Measurements from ENCODE around the gene C16orf87.

C16orf87 gene

DNA sequence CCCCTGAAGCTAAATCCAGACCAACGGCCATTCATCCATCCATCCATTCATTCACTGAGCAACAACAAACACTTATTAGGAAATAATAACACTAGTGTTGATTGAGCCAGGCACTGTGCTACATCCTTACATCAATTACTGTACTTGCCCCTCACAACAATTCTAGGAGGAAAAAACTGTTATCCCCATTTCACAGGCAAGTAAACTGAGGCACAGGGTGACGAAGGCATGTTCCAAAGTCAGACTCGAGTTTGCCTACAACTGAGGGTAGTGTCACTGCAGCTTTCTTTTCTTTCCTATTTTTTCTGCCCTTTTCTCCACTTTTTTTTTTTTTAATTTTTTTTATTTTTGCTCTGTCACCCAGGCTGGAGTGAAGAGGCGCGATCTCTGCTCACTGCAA lies 71.7 kb downstream of the C16orf87 start:
- H3K27ac ChIP-seq (ENCODE audit: extremely low read depth, low read depth, low read length): no peak overlapping the region
- no peak overlapping the region for H3K4me3 ChIP-seq (ENCODE audit: low read depth, low read length)
- POLR2A ChIA-PET: no interaction called here
- no peak for TF ChIP-seq ZNF184 (tag by site-specific recombination; IDR thresholded peaks at IDR 0.05)
- TF ChIP-seq ZNF843 (tag by site-specific recombination; IDR thresholded peaks at IDR 0.05): no peak
- TF ChIP-seq ZNF311 (tag by site-specific recombination; IDR thresholded peaks at IDR 0.05; ENCODE audit: borderline replicate concordance): no peak
- TF ChIP-seq ZNF280C (tag by site-specific recombination; IDR thresholded peaks at IDR 0.05): no peak
- H3K4me1 ChIP-seq (ENCODE audit: control insufficient read depth, insufficient read depth, low read length): 0 out of 2 replicates have a peak, but pooled peaks cover 3% of the 10 kb centered on the region
- H3K36me3 ChIP-seq (ENCODE audit: control insufficient read depth in 2 of 2, insufficient read depth in 1 of 2, low read length in 2 of 2): no peaks in the 10 kb centered on the region
- CTCF ChIA-PET: interaction anchor here (0.8 to 1.1 kb wide), 2 partner anchors 86 to 769 kb away, joined by 3 read pairs; no protein-coding TSS in a partner anchor
- H3K9me3 ChIP-seq (ENCODE audit: control insufficient read depth, insufficient read depth, low read depth, low read length): no peaks in the 10 kb centered on the region

- Histone ChIP-seq H3K4me3 (ENCODE audit: low read depth, low read length) (no peak overlapping the region), H3K27ac (ENCODE audit: extremely low read depth, low read depth, low read length) (no peak overlapping the region), H3K9me3 (ENCODE audit: control insufficient read depth, insufficient read depth, low read depth, low read length) (no peaks in the 10 kb centered on the region), H3K4me1 (ENCODE audit: control insufficient read depth, insufficient read depth, low read length) (0 out of 2 replicates have a peak, but pooled peaks cover 3% of the 10 kb centered on the region), H3K36me3 (ENCODE audit: control insufficient read depth in 2 of 2, insufficient read depth in 1 of 2, low read length in 2 of 2) (no peaks in the 10 kb centered on the region)
- CTCF ChIA-PET: no interaction called here
- POLR2A ChIA-PET: no interaction called here
- TF ChIP-seq ZNF112 (tag by site-specific recombination; IDR thresholded peaks at IDR 0.05) (no peak), ZIC2 (tag by site-specific recombination; IDR thresholded peaks at IDR 0.05) (peak; percentile 87)
Measured at GRCh38 chr16:46757339-46758050, 73.5 kb downstream of the C16orf87 start.

DNA sequence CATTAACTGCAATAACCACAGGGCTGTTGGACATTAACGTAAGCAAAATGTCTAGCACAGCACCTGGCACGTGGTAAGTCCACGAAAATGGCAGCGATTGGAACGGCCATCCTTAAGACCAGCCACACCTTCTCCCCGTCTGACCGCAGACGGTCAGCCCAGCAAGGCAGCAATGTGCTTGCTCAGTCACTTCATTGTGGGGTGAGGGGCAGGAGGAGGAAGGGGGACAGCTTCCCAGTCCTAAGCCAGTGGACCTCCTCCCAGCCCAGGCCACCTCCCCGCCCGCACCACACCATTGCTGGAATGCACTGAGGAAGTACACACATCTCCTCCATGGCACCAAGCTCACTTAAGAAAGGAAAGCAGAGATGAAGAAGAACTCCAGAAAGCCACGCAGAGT lies 74.2 kb downstream of the C16orf87 start:
- Histone ChIP-seq H3K27ac (ENCODE audit: extremely low read depth, low read depth, low read length) (no peak overlapping the region), H3K36me3 (ENCODE audit: control insufficient read depth in 2 of 2, insufficient read depth in 1 of 2, low read length in 2 of 2) (no peaks in the 10 kb centered on the region), H3K9me3 (ENCODE audit: control insufficient read depth, insufficient read depth, low read depth, low read length) (no peaks in the 10 kb centered on the region), H3K4me1 (ENCODE audit: control insufficient read depth, insufficient read depth, low read length) (0 out of 2 replicates have a peak, but pooled peaks cover 3% of the 10 kb centered on the region), H3K4me3 (ENCODE audit: low read depth, low read length) (no peak overlapping the region)
- no peak for TF ChIP-seq ZNF26 (tag by site-specific recombination; IDR thresholded peaks at IDR 0.05)
- TF ChIP-seq KLF7 (tag by site-specific recombination; IDR thresholded peaks at IDR 0.05; ENCODE audit: borderline replicate concordance): no peak
- no peak for TF ChIP-seq MYNN (tag by site-specific recombination; IDR thresholded peaks at IDR 0.05; ENCODE audit: borderline replicate concordance)
- no peak for TF ChIP-seq ZNF133 (tag by site-specific recombination; IDR thresholded peaks at IDR 0.05)
- TF ChIP-seq ZNF335 (tag by site-specific recombination; conservative IDR thresholded peaks at IDR 0.05): no peak
- TF ChIP-seq ZNF501 (tag by site-specific recombination; IDR thresholded peaks at IDR 0.05): no peak
- TF ChIP-seq ZNF585B (tag by site-specific recombination; IDR thresholded peaks at IDR 0.05): no peak
- TF ChIP-seq ZNF701 (tag by site-specific recombination; IDR thresholded peaks at IDR 0.05): no peak
- no peak for TF ChIP-seq ZFP69B (tag by site-specific recombination; IDR thresholded peaks at IDR 0.05)
- no peak for TF ChIP-seq BCL11B (tag by site-specific recombination; IDR thresholded peaks at IDR 0.05; ENCODE audit: low read depth)
- TF ChIP-seq, protein P1, sequence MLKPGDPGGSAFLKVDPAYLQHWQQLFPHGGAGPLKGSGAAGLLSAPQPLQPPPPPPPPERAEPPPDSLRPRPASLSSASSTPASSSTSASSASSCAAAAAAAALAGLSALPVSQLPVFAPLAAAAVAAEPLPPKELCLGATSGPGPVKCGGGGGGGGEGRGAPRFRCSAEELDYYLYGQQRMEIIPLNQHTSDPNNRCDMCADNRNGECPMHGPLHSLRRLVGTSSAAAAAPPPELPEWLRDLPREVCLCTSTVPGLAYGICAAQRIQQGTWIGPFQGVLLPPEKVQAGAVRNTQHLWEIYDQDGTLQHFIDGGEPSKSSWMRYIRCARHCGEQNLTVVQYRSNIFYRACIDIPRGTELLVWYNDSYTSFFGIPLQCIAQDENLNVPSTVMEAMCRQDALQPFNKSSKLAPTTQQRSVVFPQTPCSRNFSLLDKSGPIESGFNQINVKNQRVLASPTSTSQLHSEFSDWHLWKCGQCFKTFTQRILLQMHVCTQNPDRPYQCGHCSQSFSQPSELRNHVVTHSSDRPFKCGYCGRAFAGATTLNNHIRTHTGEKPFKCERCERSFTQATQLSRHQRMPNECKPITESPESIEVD (tag by site-specific recombination; IDR thresholded peaks at IDR 0.05): no peak
- no peak for TF ChIP-seq ZNF248 (tag by site-specific recombination; IDR thresholded peaks at IDR 0.05)
- no peak for TF ChIP-seq ZNF621 (tag by site-specific recombination; IDR thresholded peaks at IDR 0.05)
- no peak for TF ChIP-seq ZNF214 (tag by site-specific recombination; IDR thresholded peaks at IDR 0.05; ENCODE audit: borderline replicate concordance)
- no peak for TF ChIP-seq ZNF23 (tag by site-specific recombination; IDR thresholded peaks at IDR 0.05; ENCODE audit: borderline replicate concordance)
- TF ChIP-seq PRDM4 (tag by site-specific recombination; IDR thresholded peaks at IDR 0.05): no peak
- no peak for TF ChIP-seq ZNF629 (tag by site-specific recombination; IDR thresholded peaks at IDR 0.05)
- no peak for TF ChIP-seq ZNF830 (tag by site-specific recombination; IDR thresholded peaks at IDR 0.05; ENCODE audit: low read depth)
- ChIA-PET POLR2A (no interaction called here), CTCF (no interaction called here)

All from HEK293 (cell line).